Testis (tissue), 2 donors: ENCODE data around the gene TEAD1.

Experiments
- POLR2A ChIP-seq: fragments of 450-650 bp; IDR thresholded peaks from one replicate; pipeline ENCODE4 v1.6.1; 2017; ENCODE audit warnings: antibody characterized with exemption, mild to moderate bottlenecking, moderate library complexity
- TF ChIP-seq, protein P1 (sequence below), 3 experiments: fragments of 450-650 bp in 2 of 3; fragments of 200-600 bp in 1 of 3; sonication (generic) in 1 of 3; IDR thresholded peaks; one replicate each; pipeline ENCODE4 v1.5.1; 2016 to 2019; ENCODE audit warnings: antibody characterized with exemption in 3 of 3, mild to moderate bottlenecking in 2 of 3, moderate library complexity in 1 of 3

DNA sequence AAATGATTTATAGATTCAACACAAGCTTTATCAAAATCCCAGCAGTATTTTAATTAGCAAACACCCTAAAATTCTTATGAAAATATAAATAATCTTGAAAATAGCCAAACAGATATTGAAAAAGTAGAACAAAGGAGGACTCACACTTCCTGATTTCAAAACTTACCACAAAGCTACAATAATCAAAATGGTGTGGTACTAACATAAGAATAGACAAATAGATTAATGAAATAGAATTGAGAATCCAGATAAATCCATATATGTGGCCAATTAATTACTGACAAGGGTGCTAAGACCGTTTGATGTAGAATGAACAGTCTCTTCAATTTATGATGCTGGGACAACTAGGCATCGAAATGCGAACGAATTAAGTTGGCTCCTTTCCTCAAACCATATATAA, 49.6 kb upstream of the TEAD1 start:
- TF ChIP-seq, protein P1, sequence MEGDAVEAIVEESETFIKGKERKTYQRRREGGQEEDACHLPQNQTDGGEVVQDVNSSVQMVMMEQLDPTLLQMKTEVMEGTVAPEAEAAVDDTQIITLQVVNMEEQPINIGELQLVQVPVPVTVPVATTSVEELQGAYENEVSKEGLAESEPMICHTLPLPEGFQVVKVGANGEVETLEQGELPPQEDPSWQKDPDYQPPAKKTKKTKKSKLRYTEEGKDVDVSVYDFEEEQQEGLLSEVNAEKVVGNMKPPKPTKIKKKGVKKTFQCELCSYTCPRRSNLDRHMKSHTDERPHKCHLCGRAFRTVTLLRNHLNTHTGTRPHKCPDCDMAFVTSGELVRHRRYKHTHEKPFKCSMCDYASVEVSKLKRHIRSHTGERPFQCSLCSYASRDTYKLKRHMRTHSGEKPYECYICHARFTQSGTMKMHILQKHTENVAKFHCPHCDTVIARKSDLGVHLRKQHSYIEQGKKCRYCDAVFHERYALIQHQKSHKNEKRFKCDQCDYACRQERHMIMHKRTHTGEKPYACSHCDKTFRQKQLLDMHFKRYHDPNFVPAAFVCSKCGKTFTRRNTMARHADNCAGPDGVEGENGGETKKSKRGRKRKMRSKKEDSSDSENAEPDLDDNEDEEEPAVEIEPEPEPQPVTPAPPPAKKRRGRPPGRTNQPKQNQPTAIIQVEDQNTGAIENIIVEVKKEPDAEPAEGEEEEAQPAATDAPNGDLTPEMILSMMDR (IDR thresholded peaks at IDR 0.05) = no peak
- no peak for TF ChIP-seq POLR2A
